Uterus (tissue), 4 donors: ENCODE measurements around the gene TIGD6. TPM values are rescaled to one million over a fixed set of nuclear protein-coding genes. Genes with fewer than 3 reads are reported as not detected.

Source experiments
- DNase-seq, 2 donors: peaks; one replicate each; pipeline ENCODE4 v3.0.0-alpha.2; 2019 to 2020
- H3K27ac ChIP-seq, 2 donors: fragments of 200-600 bp; sonication (generic); 1 replicate in 1 of 2; 2 replicates in 1 of 2; pipeline ENCODE4 v1.5.1; 2016 to 2018
- H3K27me3 ChIP-seq, 2 donors: fragments of 200-600 bp; sonication (generic); one replicate each; pipeline ENCODE4 v1.5.1; 2018 to 2019; ENCODE audit warnings: control low read depth in 1 of 2
- H3K36me3 ChIP-seq, 2 donors: fragments of 200-600 bp; sonication (generic); one replicate each; pipeline ENCODE4 v1.5.1; 2019; ENCODE audit warnings: control low read depth in 1 of 2
- H3K4me1 ChIP-seq, 2 donors: fragments of 200-600 bp; sonication (generic); one replicate each; pipeline ENCODE4 v1.5.1; 2018 to 2019; ENCODE audit warnings: control low read depth in 1 of 2
- H3K4me3 ChIP-seq, 2 donors: fragments of 200-600 bp; sonication (generic); 1 replicate in 1 of 2; 2 replicates in 1 of 2; pipeline ENCODE4 v1.5.1; 2018 to 2019; ENCODE audit warnings: mild to moderate bottlenecking in 1 of 2
- H3K9me3 ChIP-seq, 2 donors: fragments of 200-600 bp; sonication (generic); one replicate each; pipeline ENCODE4 v1.5.1; 2019; ENCODE audit warnings: control low read depth in 1 of 2
- POLR2A ChIP-seq, 2 donors: fragments of 450-650 bp; IDR thresholded peaks; one replicate each; pipeline ENCODE4 v1.6.1; 2016; ENCODE audit warnings: antibody characterized with exemption in 2 of 2, mild to moderate bottlenecking in 1 of 2, moderate library complexity in 1 of 2
- intact Hi-C: fragments of 100-400 bp; cut with DNase I; formaldehyde crosslinking; loops from one replicate; pipeline ENCODE4 v1.15.1; 2023; ENCODE audit warnings: low total_unique reads
- total RNA-seq, 4 donors: library from RNA; depleted of rRNA in 3 of 4; stranded (reverse); fragments of >200 nt in 3 of 4; gene quantifications; one replicate each; pipeline versions ENCODE4 v1.1.0 to v1.2.4, GENCODE V29; 2014 to 2023
- TF ChIP-seq, protein P1 (sequence below), 4 experiments: fragments of 200-600 bp in 2 of 4; fragments of 450-650 bp in 2 of 4; sonication (generic) in 2 of 4; IDR thresholded peaks; one replicate each; pipeline ENCODE4 v1.5.1; 2016 to 2019; ENCODE audit warnings: antibody characterized with exemption in 4 of 4, mild to moderate bottlenecking in 2 of 4, moderate library complexity in 1 of 4
- donor health status: DM: yes; HTN: yes; CAD: no.

Gene TIGD6
- total RNA-seq, 4 donors from 2014 or later, result 1.2 to 6.8 (median 2.7) TPM

DNA sequence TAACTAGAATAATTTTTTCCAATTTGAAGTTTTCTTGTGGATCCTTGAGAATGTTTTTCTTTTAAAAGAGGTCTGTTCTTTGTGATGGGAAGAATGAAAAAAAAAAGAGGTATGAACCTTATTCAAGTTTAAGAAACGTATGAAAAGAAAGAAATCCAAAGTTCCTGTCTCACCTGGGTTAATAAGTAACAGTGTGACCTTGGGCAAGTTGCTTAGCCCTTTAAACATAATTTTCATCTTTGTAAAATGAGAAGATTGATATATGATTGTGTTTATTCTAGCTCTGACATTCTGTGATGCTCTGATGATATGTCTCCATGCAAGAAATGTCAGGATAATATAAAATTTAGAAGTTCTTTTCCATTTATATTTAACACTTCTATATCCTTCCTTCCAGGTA is 20.6 kb downstream of the TIGD6 start:
- H3K27me3 ChIP-seq, result no peaks in the 10 kb centered on the region
- no peaks in the 10 kb centered on the region for H3K4me1 ChIP-seq
- no peaks in the 10 kb centered on the region for H3K36me3 ChIP-seq
- H3K4me3 ChIP-seq, result no peak overlapping the region
- intact Hi-C loops, result loop anchor here (5.0 kb wide), 1 partner anchor 148 kb away; no protein-coding TSS in a partner anchor
- H3K27ac ChIP-seq, result no peak overlapping the region
- DNase-seq, result no peak
- TF ChIP-seq POLR2A (IDR thresholded peaks at IDR 0.05), result no peak
- TF ChIP-seq, protein P1, sequence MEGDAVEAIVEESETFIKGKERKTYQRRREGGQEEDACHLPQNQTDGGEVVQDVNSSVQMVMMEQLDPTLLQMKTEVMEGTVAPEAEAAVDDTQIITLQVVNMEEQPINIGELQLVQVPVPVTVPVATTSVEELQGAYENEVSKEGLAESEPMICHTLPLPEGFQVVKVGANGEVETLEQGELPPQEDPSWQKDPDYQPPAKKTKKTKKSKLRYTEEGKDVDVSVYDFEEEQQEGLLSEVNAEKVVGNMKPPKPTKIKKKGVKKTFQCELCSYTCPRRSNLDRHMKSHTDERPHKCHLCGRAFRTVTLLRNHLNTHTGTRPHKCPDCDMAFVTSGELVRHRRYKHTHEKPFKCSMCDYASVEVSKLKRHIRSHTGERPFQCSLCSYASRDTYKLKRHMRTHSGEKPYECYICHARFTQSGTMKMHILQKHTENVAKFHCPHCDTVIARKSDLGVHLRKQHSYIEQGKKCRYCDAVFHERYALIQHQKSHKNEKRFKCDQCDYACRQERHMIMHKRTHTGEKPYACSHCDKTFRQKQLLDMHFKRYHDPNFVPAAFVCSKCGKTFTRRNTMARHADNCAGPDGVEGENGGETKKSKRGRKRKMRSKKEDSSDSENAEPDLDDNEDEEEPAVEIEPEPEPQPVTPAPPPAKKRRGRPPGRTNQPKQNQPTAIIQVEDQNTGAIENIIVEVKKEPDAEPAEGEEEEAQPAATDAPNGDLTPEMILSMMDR (IDR thresholded peaks at IDR 0.05), result no peak
- no peaks in the 10 kb centered on the region for H3K9me3 ChIP-seq

DNA sequence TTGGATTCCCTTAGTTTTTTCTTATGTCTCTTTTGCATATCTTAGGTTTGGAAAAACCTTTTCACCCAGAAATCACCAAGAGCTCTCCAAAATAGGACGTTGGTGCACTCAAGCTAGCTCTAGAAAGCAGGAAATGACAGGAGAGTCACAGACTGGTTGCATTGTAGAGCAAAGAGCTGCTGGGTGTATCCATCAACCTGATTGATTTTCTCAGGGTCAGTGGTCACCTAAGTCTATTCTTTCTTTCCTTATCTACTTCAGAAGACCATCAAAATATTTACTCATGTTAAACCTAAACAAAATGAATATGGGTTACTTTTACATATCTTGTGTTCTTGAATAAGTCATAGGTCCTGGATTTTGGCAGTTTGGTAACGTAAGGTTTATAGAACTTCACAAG is 25.0 kb downstream of the TIGD6 start:
- TF ChIP-seq, protein P1 (IDR thresholded peaks at IDR 0.05), result no peak
- no peak for TF ChIP-seq POLR2A (IDR thresholded peaks at IDR 0.05)
- intact Hi-C loops, result loop anchor here (5.0 kb wide), 1 partner anchor 143 kb away; no protein-coding TSS in a partner anchor
- no peak for DNase-seq

GRCh38 chr5:149969181-149969930 is 31.1 kb downstream of the TIGD6 start:
- Histone ChIP-seq H3K9me3 (no peaks in the 10 kb centered on the region), H3K36me3 (no peaks in the 10 kb centered on the region), H3K27me3 (no peaks in the 10 kb centered on the region), H3K4me1 (no peaks in the 10 kb centered on the region), H3K4me3 (no peak overlapping the region), H3K27ac (no peak overlapping the region)
- TF ChIP-seq POLR2A (IDR thresholded peaks at IDR 0.05), result no peak
- TF ChIP-seq, protein P1 (IDR thresholded peaks at IDR 0.05), result no peak
- DNase-seq, result no peak
- intact Hi-C loops, result no loop called here

More for the DNA sequence above, 25.0 kb downstream of the TIGD6 start:
- Histone ChIP-seq H3K9me3 (no peaks in the 10 kb centered on the region), H3K4me3 (no peak overlapping the region), H3K36me3 (no peaks in the 10 kb centered on the region), H3K27me3 (no peaks in the 10 kb centered on the region), H3K4me1 (no peaks in the 10 kb centered on the region), H3K27ac (no peak overlapping the region)

DNA sequence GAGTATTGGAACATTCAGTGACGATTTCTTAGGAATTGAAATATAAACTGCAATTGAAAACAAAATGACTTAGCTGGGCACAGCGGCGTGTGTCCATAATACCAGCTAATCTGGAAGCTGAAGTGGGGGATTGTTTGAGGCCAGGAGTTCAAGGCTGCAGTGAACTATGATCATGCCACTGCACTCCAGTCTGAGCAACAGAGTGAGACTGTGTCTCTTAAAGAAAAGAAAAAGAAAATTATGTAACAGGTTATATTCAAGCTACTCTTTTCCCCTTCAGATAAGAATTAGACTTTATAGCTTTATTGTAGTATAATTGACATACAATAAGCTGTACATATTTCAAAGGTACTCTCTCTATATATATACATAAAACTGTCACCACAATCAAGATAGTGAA is 33.5 kb downstream of the TIGD6 start:
- Histone ChIP-seq H3K4me1 (no peaks in the 10 kb centered on the region), H3K27ac (no peak overlapping the region), H3K36me3 (no peaks in the 10 kb centered on the region), H3K27me3 (no peaks in the 10 kb centered on the region), H3K4me3 (no peak overlapping the region), H3K9me3 (no peaks in the 10 kb centered on the region)
- intact Hi-C loops, result no loop called here
- no peak for DNase-seq
- no peak for TF ChIP-seq POLR2A (IDR thresholded peaks at IDR 0.05)
- TF ChIP-seq, protein P1 (IDR thresholded peaks at IDR 0.05), result no peak

DNA sequence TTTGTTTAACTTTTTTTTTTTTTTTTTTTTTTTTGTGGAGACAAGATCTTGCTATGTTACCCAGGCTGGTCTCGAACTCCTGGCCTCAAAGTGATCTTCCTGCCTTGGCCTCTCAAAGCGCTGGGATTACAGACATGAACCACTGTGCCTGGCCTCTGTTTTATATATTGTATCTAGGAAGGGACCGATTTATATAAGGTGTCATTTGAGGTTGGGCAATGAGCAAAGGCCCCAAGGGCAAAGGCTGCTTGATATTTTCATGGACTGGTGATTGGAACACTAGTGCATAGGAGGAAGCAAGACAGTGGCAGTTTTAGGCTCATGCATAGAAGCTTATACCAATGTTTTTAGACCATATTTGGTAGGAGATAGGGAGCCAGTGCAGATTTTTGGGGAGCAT is 36.7 kb downstream of the TIGD6 start:
- Histone ChIP-seq H3K27me3 (no peaks in the 10 kb centered on the region), H3K4me3 (no peak overlapping the region), H3K4me1 (no peaks in the 10 kb centered on the region), H3K36me3 (no peaks in the 10 kb centered on the region), H3K9me3 (no peaks in the 10 kb centered on the region), H3K27ac (no peak overlapping the region)
- DNase-seq, result no peak
- intact Hi-C loops, result no loop called here
- no peak for TF ChIP-seq POLR2A (IDR thresholded peaks at IDR 0.05)
- TF ChIP-seq, protein P1 (IDR thresholded peaks at IDR 0.05), result no peak
